ENCODE results near the gene PTPN2.
"Not testable (repeated sequence)": the region's sequence is repeated elsewhere in the genome, so short reads cannot be mapped to it uniquely, and the experiment has no call there.

PTPN2 gene

GRCh38 chr18:12891561-12891960 is 7.5 kb upstream of the PTPN2 start:
- no peak for DNase-seq (ENCODE audit: low read depth)

DNA sequence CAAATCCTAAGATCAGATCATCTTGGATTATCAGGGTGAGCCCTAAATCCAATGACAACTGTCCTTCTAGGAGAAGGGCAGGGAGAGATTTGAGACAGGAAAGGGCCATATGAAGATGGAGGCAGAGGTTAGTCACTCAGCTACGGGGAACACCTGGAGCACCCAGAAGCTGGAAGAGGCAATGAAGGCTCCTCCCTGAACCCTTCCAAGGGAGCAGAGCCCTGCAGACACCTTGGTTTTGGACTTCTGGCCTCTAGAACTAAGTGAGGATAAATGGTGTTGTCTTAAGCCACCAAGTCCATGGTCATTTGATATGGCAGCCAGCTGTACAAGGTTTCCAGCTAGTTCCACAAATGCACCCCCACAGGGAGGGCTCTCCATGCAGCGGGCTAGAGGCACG is 6.9 kb upstream of the PTPN2 start:
- DNase-seq (ENCODE audit: low read depth), result no peak

DNA sequence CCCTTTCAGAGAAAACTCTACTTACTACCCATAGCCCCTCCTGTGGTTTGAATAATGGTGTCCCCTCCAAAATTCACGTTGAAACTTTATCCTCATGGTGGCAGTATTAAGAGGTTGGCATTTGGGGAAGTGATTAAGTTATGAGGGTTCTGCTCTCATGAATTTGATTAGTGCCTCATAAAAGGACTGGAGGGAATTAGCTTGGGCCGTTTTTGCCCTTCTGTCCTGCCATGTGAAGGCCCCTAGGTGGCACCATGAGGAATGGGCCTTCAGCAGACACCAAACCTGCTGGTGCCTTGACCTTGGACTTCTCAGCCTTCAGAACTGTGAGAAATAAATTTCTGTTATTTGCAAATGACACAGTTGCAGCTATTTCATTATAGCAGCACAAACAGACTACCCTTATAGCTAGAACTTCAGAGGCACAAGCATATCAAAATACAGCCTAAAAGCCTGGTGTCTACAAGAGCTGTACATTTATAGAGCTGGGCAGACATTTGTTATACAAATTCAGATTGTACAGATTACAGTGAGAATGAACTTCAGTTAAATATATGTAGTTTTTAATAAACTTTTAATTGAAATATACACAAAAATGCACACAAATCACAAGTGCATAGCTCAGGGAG is 2.6 kb upstream of the PTPN2 start:
- no peak for DNase-seq (ENCODE audit: low read depth)

DNA sequence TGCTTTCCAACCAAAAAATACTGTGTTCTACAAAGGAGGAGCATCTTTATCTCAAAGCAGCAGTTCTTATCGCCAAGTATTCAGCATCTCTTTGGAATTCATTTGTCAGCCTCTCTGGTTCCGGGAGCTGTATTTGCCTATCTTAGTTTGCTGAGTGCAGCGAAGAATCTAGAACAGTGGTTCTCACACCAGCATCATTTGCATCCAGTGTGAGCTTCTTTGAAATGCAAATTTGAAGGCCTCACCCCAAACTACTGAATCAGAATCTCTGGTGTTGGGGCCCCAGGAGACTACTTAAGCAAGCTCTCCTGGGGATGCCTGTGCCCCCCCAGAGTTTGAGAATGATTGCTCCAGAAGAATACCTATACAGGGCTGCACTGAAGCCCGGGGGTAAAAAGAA is 1.5 kb upstream of the PTPN2 start:
- DNase-seq (ENCODE audit: low read depth), result no peak

DNA sequence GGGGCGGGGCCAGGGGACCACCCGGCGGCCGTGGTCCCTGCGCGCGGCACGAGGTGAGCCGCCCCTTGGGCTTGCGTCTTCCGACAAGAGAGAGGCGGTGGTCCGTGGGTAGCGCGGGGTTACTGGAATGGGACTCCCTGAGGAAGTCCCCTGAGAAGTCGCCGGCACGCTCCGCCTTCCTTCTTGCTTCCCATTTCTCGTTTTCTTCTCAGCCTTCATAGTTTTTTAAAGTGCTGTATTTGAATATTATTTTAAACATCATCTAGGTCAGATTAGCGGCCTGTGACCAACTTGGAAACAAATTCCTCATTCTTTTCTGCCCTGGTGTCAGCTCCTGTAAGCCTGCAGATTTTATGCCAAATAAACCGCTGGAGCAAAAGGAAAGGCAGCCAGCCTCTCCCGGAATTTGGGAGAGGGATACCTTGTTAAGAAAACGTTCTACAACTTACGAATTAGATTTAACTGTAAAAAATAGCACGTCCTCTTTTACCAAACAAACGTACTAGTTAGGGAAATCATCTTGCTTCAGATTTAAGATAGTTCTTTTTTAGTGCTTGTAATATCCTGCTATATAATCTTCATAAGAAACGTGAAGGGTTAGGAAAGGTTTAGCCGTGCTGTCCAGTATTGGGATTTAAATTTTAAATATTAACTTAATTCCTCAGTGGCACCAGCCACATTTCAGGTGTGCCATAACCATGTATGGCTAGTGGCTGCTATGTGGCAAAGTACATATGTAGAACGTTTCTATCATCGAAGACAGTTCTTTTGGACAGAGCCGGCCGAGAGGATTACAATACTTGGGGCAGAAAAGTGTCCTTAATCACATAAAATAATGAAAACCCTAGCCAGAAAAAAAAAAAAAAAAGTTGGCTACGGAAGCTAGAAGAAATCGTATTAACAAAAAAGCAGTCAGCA is 628 bp upstream of the PTPN2 start:
- DNase-seq (ENCODE audit: low read depth), result no peak

DNA sequence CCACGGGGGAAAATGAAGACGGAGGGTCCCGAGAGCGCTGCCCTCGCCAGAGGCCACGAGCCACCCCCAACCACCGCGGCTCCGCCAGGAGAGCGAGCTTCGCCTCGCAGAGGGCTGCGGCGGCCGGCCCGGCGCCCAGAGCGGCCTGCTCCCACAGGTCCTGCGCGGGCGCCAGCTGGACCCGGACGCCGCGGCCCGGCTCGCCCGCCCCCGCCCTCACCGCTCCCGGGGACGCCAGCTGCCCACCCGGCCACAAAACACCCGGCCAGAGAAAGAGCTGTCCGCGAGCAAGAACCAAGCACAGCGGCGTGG is 709 bp downstream of the PTPN2 start:
- DNase-seq (ENCODE audit: low read depth), result no peak

GRCh38 chr18:12882453-12883371 is 1.3 kb downstream of the PTPN2 start:
- DNase-seq (ENCODE audit: low read depth), result no peak

DNA sequence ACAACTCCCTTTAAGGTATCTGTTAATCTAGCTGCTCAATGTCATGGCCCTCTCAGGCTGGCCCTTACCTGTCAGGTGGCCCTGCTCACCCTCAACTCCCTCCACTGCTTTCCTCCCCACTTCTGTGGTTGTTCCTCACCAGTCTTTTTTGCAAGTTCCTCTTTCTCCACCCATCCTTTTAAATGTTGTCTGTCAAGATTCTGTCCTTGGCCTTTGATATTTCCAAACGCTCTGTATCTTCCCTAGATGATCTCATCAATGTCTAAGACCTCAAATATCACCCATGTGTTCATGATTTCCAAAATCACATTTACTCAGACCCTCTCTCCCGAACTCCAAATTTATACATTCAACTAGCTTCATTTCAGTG is 3.5 kb downstream of the PTPN2 start:
- no peak for DNase-seq (ENCODE audit: low read depth)

DNA sequence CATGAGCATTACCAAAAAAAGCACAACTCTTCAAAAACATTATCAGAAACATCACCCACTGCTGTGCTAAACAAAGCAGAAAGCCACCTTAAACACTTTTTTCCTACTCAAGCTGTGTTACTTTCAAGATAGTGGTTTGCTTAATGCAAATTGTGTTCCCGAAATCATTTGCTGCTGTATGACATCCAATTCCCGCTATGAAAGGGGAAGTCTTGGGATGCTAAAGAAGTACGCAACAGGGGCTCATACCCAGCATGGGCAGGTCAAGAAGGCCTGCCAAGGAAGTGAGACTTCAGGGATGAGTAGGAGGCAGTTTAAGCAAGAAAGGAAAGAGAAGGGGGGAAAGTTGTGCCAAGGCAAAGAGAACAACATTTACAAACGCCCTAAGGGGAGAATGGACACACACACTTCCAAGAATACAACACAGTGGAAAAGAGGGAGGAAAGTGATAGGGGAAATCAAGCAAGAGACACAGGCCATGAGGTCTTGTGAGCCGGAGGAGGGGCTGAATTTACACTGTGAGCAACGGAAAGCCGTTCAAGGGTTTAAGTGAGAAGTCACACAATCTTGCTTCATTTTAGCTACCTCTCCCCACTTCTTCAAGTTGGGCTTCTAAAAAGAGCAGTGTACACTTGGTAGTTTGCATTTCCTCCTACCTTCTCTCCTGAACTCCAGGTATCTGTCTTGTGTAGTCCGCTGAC is 4.0 kb downstream of the PTPN2 start:
- no peak for DNase-seq (ENCODE audit: low read depth)

GRCh38 chr18:12874992-12875391 is 9.0 kb downstream of the PTPN2 start:
- DNase-seq (ENCODE audit: low read depth), result not testable (repeated sequence)

GRCh38 chr18:12873961-12874567 is 10.0 kb downstream of the PTPN2 start:
- not testable (repeated sequence) for DNase-seq (ENCODE audit: low read depth)

DNA sequence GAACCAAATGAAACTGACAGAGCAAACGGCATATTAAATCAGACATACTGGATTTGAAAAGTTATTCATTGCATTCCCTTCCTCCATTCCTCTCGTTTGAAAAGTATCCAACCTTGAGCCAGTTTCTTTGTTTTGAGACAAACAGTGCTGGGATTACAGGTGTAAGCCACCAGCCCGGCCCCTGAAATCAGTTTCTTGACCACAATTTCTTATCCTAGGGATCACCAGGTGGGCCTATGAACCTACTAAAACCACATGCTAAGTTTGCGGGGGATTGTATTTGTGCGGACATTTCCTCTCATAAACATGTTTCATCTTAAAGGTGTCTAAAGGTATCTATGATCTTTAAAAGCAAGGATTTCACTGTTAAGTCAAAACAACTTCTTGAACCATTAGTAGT is 11.6 kb downstream of the PTPN2 start:
- no peak for DNase-seq (ENCODE audit: low read depth)

GRCh38 chr18:12868576-12868975 is 15.5 kb downstream of the PTPN2 start:
- no peak for DNase-seq (ENCODE audit: low read depth)

DNA sequence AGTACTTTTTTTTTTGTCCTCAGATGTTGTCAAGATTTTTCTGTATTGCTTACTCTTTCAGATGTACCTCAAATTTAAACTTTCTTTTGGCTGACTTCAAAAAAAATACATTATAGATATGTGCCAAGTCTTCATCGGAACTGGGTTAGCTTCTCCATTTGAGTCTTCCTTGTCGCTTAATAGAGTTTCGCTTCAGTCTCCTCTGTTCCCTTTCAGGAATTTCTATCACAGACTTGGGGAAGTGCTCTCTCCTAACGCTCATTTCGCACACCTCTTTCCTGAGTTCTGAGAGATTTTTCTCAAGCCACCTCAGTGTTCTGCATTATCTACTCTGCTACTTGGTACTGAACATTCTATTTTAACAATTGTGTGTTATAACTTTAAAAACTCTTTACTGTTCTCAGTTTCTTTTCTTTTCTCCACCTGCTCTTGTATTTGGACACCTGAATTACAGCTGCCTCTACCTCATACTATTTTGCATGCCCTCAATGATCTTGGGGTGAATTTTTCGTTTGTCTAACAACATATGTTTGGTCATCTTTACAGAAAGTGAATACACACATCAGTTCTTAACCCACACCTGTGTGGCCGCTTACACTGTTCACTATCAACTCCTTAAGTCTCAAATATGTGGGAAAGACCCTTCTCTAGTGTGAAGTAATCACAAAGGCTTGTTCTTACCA is 16.5 kb downstream of the PTPN2 start:
- DNase-seq (ENCODE audit: low read depth), result no peak

- no peak for DNase-seq (ENCODE audit: low read depth)
Observed at GRCh38 chr18:12863687-12864216, 20.3 kb downstream of the PTPN2 start.

DNA sequence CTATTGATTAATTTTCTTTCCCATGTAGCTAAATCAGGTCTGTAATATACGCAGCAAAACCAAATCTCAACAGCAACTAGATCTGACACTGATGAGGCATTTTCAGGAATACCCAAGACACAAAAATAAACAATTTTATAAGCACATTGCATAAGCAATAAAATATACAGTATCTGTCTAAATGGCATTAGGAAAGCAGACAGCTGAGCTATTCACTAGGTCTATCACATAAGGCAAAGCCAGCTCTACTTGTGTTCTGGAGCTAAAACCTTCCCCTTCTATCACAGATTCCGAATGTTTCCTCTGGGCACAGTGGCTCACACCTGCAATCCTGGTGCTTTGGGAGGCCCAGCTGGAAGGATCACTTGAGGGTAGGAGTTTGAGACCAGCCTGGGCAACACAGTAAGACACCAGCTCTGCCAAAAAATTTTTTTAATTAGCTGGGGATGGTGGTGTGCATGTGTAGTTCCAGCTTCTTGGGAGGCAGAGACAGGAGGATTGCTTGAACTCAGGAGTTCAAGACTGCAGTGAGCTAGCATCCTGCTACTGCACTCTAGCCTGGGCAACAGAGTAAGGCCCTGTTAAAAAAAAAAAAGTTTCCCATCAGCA is 21.1 kb downstream of the PTPN2 start:
- no peak for DNase-seq (ENCODE audit: low read depth)

GRCh38 chr18:12862467-12862866 is 21.6 kb downstream of the PTPN2 start:
- DNase-seq (ENCODE audit: low read depth), result no peak

DNA sequence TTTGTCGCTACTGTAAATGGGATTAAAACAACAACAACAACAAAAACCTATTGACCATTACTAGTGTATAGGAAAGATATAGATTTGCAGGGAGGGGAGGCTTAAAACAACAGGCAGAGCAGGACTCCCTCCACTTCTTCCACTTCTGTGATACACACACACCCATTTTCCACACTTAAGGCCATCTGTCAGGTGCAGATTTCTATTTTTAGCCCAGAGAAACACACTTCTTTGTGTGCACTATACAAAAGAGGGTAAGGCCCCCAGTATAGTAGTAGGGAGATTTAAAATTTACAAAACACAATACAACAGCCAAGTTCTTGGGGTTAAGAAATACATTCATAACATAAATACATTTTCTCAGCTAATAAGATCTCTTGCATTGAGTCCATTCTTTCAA is 22.4 kb downstream of the PTPN2 start:
- DNase-seq (ENCODE audit: low read depth), result no peak

GRCh38 chr18:12860530-12860929 is 23.5 kb downstream of the PTPN2 start:
- DNase-seq (ENCODE audit: low read depth), result no peak

- no peak for DNase-seq (ENCODE audit: low read depth)
Observed at GRCh38 chr18:12858991-12859390, 25.0 kb downstream of the PTPN2 start.

Data from stimulated activated CD4-positive, alpha-beta T cell treated with anti-CD3 and anti-CD28 coated beads, Interleukin-2, amount 100 ng/mL, for 4 hours (primary cell).